CD4-positive, alpha-beta T cell treated with Interleukin-4 for 1 hour (primary cell): ENCODE results near the gene GUCA2A.
A peak's percentile ranks its signal among the peaks of the same experiment; 100 is the strongest.

Experiments
- DNase-seq, 2 donors: peaks; one replicate each; pipeline ENCODE4 v3.0.0-alpha.2; 2020 to 2022

GUCA2A gene

GRCh38 chr1:42176902-42177519, 12.5 kb upstream of the GUCA2A start:
- DNase-seq = peak in 1 of 2 donors; percentile 46

DNA sequence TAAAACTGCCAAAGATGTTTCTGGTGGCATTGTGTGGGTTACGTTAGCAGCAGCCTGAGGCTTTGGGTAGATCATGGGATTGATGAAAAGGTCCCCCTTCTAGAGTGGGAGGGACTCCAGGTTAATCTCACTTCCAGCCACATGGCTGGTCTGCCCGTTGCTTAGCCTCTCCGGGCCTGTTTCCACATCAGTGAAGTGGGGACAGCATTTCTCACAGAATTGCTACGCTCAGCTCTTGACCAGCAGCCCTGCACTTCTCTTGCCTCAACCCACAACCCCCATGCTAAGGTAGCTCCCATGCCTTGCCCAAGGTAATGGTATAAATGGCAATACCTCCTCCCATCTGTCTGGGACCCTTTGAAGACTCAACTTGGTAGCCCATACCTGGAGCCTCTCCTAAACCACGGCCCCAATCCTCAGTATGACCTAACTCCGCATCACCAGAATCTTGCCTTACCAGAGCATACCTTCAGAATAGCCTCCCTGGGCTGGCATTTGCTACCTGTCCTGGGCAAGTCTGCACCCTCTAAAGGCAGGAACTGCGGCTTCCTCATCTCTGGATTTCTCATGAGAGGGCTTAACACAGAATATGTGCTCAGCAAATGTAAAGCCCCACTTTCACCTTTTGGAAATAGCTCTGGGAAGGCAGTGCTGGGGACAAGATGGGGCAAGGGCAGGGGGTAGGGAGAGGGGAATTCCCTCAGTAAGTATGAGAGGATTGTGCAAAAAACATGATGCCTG, 10.9 kb upstream of the GUCA2A start:
- DNase-seq = no peak

DNA sequence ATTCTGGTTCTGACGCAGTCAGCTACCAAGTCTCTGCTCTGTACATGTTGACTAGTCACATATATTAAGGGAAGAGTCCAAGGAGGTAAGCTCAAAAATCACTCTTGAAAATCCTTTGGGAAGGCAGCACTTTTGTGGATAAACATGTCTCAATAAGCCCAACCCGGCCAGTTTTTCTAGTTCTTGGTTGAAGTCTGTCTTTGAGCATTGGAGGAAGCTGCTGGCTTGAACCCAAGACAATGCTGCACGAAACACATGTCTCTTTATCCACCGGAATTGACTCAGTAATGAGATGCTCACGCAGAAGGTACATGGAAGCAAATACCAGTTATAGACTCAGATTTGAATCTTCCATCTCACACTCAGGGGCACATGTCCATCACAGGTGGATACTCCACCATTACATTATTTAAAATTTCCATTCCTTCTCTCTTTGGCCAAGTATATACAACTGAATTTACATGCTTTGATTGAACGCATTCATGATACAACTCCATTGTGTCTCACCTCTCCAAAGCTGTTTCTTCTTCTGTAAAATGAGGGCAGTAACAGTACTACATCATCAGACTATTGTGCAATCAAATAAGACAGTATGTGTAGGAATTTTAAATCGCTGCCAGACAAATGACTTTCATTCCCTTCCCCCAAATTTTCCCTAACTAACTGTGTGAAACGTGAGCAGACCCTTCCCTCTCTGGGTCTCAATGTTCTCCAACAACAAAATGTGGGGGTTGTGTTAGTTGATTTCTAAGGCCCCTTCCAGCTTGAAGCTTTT, 9.6 kb upstream of the GUCA2A start:
- DNase-seq = no peak

DNA sequence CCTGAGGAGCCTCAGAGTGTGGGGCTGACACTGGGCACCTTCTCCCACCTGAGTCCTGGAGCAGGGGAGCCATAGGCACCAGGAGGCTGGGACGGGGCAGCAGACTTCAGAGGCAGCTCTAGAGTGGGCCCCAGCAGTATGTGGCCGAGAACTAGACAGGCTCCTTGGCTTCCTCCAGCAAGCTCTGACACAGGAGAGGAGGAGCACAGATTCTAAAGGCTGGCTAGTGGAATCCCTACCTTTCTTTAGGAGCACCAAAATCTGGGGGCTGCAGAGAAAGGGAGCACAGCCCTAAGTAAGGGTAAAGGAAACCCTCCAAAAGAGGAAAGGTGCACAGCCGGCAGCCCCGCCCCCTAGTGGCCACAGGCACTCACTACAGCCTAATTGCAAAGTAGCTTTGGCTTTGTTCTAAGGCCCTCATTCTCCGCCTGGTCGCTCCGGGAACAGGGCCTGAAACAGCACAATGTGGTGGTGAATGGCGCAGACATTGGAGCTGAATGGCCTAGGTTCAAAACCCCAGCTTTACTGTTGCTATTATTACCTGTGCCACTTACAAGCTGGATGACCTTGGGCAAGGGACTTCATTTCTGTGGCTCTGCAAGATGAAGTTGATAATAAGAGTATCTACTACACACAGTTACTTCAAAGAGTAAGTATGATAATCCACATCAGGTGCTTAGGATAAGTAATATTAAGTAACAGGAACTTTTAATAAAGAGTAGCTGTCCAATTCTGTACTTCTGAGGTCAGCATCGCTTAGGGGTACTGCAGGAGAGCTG, 8.8 kb upstream of the GUCA2A start:
- peak; percentile 55 to 61 for DNase-seq

DNA sequence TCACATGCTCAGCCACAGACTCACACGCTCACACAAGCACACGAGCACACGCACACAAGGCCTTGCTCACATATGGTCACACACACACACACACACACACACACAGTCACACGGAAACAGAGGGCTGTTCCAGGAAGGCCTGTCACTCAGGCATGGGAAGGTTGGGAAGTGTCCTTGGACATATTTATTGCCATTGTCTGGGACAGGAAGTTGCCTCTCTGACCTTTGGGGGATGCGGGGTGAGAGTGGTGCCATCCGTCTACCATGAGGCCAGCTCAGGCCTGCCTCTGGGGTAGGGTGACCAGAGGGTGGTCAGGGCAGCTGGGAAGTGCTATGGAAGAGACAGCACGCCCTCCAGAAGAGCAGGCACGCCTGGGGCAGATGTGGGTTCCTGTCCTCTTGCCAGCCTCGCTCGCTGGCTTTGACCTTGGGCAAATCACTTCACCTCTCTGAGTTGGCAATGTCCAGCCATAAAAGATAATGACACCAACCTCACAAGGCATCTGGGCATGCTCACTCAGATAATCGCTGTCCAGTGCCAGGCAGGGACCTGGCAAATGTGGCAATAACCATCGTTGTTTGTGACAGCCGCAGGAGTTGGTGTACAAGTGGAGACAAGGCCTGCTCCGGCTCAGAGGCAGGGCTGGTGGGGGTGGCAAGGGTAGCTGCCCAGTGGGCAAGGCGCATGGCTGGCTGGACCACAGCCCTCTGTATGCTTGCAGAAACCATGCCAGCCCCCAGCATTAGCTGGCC, 8.0 kb upstream of the GUCA2A start:
- DNase-seq = no peak

- DNase-seq = no peak
Measured at GRCh38 chr1:42171679-42172266, 7.2 kb upstream of the GUCA2A start.

- no peak for DNase-seq
Measured at GRCh38 chr1:42170779-42171621, 6.5 kb upstream of the GUCA2A start.

GRCh38 chr1:42168763-42169162, 4.2 kb upstream of the GUCA2A start:
- no peak for DNase-seq

DNA sequence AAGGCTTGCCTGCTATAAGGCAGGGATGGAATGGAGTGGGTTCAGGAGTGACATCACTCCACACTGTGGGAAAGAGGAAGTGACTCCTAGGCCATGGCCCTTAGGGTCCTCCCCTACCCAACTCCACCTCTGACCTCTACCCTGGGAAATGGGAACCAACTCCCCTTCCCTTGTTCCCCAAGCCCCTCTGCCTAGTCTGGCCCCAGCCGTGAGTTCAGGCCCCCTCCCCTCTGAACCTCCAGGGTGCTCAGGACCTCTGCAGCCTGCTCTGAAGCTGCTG, 3.8 kb upstream of the GUCA2A start:
- peak in 1 of 2 donors; percentile 19 for DNase-seq

- no peak for DNase-seq
Measured at GRCh38 chr1:42167611-42168390, 3.3 kb upstream of the GUCA2A start.

DNA sequence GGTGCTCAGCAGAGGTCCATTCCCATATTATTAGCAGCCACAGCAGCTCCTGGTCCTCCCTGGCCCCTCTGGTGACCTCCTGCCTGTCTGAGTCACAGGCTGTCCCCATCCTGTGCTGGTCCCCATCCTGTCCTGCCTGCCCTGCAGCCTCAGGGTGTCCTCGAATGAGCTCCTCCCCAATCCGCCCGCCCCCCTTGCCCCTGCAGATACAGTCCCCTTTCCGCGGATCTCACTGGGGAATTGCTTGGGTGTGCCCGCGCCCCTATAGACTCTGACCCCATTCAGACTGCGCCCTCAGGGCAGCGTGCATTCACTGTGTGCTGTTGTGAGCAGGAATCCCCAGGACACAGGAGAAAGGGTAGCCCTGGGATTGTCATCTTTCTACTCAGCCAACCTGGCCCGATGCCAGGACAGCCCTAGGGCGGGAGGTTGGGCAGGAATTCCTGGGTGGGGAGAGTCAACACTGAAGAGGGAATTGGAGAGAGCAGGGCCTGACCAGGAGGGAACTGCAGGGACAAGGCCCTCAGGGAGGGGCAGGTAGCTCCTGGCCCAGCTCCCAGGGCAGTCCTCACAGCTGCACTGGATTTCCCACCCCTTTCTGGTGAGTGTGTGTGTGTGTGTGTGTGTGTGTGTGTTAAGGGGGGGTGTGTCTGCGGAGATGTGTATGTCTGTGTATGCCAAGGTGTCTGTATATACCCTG, 1.1 kb upstream of the GUCA2A start:
- DNase-seq = no peak

GRCh38 chr1:42163536-42164503, 725 bp downstream of the GUCA2A start:
- DNase-seq = no peak

- DNase-seq = no peak
Measured at GRCh38 chr1:42163114-42163513, 1.4 kb downstream of the GUCA2A start.

DNA sequence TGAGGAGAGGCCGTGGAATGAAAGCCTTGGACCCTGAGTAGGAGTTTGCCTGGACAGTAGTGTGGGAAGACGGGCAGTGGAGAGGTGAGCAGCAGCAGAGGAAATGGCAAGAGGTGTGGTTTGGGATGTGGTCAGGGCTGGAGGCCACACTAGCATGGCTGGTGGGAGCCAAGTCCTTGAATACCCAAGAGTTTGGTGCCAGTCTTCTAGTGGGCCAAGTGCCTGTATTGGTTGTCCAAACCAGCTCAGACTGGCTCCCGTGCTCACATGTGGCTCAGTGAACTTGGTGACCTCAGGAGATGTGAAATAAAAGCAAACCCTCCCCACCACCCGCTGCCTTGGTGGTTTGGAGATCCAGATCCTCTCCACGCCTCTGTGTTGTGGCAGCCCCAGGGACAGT, 2.4 kb downstream of the GUCA2A start:
- DNase-seq = no peak

GRCh38 chr1:42158189-42158588, 6.4 kb downstream of the GUCA2A start:
- DNase-seq = no peak

- no peak for DNase-seq
Measured at GRCh38 chr1:42157667-42158066, 6.9 kb downstream of the GUCA2A start.

- no peak for DNase-seq
Measured at GRCh38 chr1:42155362-42155761, 9.2 kb downstream of the GUCA2A start.

DNA sequence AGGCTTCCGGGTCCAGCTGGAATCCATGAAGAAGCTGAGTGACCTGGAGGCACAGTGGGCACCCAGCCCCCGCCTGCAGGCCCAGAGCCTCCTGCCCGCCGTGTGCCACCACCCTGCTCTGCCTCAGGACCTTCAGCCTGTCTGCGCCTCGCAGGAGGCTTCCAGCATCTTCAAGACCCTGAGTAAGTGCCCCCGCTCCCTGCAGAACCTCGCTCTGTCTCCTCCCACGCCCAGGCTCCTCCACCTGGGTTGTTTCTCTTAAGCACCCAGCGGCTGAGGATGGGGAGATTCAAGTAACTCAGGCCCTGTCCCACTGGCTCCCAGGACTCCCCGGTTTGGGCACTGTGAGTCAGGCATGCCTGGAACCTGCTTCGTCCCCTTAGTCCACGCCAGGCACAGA, 9.9 kb downstream of the GUCA2A start:
- DNase-seq = no peak

GRCh38 chr1:42153624-42154023, 10.9 kb downstream of the GUCA2A start:
- DNase-seq = no peak
